Erythroblast (primary cell): Measurements from ENCODE around the gene ATG9A.

Source experiments
- GATA1 ChIP-seq: IDR thresholded peaks from 2 replicates; pipeline ENCODE4 v1.6.1; 2011; ENCODE audit warnings: low read depth, mild to moderate bottlenecking, control low read depth, low read length, moderate library complexity
- POLR2A ChIP-seq: IDR thresholded peaks from 2 replicates; pipeline ENCODE4 v1.6.1; 2011; ENCODE audit warnings: mild to moderate bottlenecking, low read length

DNA sequence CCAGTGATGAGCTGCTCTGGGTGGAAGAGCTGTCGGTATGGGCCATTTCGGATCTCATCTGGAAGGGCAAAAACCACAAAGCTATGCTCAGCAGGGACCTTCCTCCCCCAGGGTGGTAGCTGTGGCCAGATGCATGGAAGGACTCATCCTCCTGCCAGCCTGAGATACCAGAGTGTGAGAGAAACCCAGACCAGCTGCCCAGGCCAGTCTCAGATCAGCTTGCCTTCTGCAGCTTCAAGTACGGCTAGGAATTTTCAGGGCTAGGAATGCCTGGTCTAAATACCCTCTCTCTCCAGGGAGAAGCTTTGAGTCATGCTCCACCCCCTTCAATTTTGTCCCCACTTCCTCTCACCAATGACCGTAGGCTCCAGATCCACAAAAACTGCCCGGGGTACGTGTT, 22.2 kb upstream of the ATG9A start:
- TF ChIP-seq POLR2A (no peak), GATA1 (no peak)
